T-helper 2 cell treated with Interferon-gamma antibody and Interleukin-4, amounts not matched to agents 100 ng/mL and 5 ng/mL, for 36 hours (primary cell): ENCODE results near the gene PARL. TPM values are rescaled to one million over a fixed set of nuclear protein-coding genes. Genes with fewer than 3 reads are reported as not detected.

Experiments
- intact Hi-C: fragments of 100-400 bp; cut with micrococcal nuclease; formaldehyde crosslinking; loops from one replicate; pipeline ENCODE4 v1.15.1; 2023
- total RNA-seq: library from RNA; stranded (reverse); gene quantifications from 2 replicates; pipeline ENCODE4 v1.2.3, GENCODE V29; 2022

The PARL gene
- total RNA-seq, 1 donor from 2014 or later, result 53.2 TPM

DNA sequence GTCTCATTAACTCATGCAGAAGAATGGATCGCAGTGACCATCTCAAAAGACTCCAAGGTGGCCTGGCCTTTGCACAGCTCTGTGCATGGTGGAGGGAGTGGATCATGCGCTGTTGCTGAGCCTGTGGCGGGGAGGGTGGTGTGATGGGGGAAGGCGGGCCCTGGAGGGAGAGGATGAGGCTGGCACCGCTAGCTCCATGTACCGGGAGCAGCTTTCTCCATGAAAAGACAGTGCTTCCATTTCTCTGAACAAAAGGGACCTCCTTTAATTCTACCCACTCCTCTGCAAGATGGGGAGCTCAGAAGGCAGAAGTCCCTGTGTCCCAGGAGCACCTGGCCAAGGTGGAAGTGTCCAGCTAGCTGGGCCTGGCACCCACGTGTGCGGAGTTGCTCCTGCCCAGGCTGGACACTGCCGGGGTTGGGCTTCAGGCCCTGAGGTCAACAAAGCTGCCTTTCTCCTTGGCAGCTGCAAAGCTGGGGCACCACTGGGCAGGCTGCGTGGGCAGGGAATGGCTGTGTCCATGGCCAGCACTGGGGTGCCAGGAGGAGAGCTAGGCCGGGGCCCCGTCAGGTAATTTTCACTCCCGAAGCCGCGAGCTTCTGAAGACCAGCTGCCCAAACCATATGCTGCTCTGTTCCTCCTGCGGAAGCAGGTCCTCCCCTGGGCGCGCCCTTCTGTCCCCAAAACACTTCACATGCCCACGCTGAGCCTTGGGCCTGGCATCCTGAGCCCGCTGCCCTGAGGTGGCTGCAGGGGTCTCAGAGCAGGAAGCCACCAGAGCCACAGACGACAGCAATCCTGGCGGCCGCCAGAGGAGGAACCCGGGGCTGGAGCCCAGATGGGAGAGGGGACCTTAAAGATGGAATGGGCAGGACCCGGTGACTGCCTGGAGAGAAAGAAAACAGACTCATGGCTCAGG is 65.7 kb downstream of the PARL start:
- intact Hi-C loops, result no loop called here

DNA sequence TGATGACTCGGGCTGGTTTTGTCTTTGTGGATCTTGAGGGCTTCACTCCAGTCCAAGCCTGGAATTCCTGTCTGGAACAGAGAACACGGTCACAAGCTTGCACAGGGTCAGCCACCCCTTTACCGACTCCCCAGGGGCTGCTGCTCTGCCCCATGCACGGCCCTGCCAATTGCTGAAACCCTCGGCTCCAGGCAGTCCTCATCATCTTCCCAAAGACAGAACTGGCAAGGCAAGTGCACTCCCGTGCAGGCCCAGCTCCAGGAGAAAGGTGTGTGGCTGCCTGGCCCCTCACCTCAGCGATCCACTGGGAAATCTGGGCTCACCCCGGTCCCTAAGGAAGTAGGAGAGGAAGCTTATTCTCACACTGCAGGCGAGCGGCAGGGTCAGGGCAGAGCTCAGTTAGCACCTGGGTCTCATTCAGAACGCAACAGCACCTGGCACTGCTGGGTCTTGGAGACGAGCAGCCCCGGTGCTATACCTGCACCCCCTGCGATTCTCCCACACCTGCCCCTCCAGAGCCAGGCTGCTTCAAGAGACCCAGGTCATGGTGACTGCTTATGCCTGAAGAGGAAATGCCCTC is 66.5 kb downstream of the PARL start:
- intact Hi-C loops, result no loop called here

DNA sequence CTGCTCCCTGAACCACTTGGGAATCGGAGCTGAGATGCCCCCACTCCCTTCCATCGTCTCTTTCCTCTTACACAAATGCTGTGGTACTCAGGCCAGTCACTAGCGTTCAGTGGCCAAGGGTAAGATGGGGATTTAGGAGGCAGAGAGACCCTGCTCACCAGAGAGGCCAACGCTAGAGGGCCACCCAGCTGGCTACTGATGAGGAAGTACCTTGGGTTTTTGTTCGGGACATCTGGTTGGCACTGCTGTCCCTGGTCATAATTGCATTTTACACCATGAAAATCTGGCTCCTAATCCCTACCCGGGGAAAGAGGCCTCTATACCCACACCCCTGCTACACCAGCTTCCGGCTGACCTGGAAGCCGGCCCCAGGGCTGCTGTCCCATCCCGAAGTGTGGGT is 67.0 kb downstream of the PARL start:
- intact Hi-C loops, result no loop called here

DNA sequence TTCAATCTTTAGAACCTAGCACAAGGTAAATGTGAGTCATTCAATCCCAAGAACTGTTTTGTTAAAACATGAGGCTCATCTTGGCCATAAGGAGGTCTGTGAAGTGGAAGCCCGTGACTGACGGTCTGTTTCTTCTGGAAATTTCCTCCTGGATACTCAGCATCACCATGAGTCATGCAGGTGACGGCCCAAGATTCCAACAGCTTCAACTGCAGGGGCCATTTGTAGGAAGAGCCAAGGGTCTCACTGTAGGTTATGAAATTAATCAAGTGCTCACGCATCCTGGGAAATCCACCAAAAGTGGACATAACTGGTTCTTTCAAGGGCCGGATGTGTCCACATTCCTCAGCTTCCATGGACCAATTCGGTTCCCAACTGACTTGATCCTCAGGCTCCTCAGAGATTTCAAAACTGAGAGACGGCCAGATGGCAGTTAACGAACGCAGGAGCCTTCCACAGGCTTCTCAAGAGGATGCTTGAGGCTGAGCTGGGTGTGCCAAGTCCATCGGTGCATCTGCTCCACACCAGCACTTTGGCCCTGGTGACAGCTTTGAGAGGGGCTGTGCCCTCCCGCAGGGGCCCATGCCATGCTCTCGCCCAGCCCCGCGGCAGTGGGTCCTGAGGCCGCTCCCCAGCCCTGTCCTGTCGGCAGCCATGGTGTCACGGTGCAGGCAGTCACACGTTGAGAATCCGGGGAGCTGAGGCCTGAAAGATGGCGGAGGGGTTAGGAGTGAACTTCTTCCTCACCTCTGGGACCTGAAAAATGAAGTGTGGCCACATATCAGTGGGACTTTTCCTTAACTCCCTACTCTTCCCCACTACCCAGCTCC is 67.8 kb downstream of the PARL start:
- intact Hi-C loops, result no loop called here

DNA sequence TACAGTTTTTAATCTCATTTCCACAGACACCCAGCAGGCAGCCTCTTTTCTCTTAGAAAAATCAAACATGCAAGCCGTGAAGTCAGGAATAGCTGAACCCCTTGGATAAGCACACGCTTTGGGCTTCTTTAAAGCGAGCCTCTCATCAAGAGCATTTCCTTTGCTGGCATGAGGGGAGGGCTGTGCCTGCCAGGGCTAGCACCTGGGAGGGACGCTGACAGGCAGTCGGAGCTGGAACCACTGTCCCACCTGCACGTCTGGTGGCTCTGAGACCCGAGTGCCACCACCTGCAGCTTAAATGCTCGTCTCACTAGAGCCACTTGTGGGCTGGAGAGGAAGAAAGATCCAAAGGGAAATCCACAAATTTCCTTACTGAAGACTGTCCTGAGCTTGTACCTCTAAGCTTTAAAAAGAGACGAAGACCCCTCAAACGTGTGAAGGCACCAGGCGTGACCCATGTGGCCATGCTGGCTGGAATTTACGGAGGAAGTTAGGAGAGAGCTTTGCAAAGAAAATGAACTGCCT is 68.7 kb downstream of the PARL start:
- intact Hi-C loops, result no loop called here

DNA sequence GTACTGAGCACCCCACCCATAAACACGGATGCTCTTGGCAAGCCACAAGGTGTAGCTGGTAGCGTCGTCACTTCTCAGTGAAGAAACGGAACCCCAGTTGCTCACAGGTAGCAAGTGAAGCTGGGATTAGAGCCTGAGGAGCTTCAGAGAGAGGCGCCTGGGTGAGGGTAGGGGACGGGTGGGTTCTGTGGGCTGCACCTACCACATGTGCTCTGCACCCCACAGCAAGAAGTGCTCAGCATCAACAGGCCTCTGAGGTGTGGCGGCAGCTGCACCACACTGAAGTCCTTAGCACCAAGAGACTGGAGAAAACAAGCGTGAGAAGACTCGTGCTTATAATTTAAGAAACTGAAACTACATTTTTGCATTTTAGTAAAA is 69.1 kb downstream of the PARL start:
- intact Hi-C loops, result no loop called here

DNA sequence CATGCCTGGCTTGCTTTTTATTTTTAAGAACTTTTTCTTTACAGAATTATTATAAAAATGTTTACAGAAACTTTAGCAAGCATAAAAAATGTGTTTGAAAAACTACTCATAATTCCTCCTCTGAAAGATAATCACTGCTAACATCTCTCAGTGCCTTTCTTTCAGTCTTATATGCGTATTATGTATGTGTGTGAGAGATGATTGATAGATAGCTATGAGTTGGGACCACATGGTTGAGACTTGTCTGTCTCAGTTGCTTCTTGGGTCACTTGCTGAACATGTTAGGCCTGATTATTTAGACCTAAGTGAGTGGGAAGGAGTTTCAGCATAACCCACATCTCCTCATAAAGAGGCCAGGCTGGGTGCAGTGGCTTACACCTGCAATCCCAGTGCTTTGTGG is 70.4 kb downstream of the PARL start:
- intact Hi-C loops, result no loop called here

DNA sequence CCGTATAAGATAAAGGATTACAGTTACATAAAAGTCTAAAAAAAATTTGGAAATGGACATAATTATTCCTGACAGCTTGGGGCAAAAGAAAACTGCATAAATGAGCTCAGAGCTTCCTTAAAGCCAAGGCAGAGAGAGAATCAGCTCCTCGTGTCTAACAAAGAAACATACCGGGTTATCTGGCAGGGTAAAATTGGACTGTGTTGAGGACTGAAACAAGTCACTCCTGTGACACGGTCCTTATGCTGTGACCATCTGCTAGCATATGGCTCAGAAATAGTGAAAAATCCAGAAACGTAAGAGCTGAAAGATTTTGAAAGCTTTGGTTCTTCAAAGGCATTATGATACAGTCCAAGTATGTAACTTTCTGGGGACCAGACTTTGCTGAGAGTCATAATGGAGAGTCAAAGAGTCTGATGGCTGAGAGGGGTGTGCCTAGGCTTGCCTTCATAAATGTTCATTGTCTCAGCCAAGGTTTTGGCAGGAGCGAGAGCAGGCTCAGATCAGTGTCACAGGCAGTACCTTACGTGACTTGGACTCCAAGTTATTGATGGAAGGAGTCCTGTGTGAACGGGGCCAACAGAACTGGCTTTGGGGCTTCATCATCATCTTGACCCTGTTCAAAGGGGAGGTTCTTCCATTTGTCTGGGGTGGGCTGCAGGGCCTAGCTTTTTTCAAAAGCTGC is 71.8 kb downstream of the PARL start:
- intact Hi-C loops, result no loop called here

DNA sequence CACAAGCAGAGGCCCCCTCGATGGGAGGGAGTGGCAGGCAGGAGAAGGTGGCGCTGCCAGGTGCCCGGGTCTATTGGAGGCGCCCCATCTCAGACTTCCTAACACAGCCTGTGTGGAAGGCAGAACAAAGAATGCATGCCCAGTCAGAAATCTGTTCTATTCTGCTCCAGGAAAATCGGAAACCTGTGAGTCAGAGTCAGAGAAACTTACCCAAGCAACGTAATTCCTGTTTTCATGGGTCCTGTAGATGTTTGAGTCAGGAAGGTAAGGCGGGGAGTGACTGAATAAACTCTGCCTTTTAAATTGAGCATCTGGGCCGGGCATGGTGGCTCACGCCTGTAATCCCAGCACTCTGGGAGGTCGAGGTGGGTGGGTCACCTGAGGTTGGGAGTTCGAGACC is 73.0 kb downstream of the PARL start:
- intact Hi-C loops, result no loop called here

DNA sequence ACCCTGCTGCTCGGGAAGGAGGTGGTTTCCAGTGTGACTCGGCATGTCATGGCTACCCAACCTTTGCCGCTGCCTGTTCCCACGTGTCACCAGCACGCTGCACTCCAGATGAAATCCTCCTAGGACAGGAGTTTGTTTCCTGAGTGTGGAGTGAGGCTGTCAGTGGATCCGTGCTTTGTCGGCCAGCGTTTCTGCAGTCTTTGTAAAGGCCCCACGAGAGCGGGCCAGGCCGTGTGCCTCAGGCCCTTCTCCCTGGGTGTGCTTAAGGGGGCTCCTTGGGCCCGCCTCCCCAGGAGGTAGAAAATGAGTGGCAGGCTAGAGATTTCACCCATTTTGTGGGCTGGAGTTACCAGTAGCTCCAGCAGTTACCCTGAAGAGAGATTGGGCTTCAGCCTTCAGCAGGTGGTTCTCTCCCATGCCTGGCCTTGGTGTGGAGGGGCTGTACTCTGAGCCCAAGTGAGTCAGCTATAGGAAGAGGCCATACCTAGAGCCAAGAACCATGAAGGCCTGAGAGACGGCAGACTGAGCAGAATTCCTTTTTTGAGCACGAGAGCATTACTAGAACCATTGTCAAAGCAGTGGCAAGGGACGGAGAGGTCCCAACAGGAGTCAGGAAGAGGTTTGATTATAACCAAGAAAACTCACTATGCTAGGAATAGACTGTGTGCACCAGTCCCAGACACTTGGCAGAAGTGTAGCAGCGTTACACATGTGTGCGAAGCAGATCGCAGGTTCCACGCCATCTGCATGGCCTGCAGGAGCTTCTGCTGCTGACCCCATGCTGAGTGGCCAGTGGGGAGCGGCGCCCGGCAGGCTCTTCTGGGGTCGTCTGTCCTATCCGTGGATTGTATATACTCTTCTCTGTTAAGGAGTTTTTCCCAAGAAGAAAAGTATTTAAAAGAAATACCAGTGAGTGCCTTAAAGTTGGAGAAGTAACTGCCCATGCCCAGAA is 73.8 kb downstream of the PARL start:
- intact Hi-C loops, result no loop called here

DNA sequence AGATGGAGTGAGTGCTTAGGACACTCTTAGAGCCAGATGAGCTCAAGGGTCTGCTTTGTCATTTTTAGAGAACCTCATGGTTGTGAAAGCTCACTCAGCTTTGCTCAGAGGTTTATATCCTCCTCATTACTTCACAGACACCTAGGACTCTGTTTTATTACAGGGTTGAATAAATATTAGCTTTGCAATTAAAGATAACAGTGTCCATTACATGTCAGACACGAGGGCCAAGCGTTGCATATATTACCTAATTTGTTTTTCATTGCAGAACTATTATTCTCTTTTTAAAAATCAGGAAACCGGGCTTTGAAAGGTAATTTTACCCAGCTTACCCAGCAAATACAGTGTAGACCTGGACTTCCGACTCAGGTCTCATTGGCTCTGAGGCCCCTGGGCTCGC is 75.4 kb downstream of the PARL start:
- intact Hi-C loops, result no loop called here

DNA sequence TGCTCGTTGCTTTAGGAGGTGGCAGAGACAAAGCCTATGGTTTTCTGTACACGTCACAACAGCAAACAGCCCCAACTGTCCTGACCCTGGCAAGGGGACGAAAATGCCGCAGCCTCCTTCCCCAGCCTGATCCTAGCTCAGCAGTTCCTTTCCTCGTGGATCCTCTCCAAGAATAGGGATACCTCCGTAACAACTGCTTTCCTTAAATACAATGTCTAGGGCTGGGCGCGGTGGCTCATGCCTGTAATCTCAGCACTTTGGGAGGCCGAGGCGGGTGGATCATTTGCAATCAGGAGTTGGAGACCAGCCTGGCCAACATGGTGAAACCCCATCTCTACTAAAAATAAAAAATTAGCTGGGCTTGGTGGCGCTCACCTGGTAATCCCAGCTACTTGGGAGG is 76.3 kb downstream of the PARL start:
- intact Hi-C loops, result no loop called here

DNA sequence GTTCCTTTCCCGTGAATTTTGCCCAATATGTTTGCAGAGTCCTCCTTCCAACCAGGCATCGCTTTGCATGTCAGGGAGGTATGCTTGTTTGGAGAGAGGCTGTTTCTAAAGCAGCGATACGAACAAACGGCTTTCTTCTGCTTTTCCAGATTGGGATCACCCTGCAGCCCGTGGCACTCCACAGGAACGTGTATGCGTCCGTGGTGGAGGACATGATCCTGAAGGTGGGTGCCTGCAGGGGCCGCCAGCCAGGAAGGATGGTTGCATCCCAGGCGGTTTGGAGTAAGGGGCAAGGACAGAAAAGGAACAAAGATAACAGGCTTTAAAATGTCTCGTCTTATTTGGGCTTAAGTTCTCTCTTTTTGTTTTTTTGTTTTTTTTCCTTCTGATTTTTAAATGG is 76.8 kb downstream of the PARL start:
- intact Hi-C loops, result no loop called here

DNA sequence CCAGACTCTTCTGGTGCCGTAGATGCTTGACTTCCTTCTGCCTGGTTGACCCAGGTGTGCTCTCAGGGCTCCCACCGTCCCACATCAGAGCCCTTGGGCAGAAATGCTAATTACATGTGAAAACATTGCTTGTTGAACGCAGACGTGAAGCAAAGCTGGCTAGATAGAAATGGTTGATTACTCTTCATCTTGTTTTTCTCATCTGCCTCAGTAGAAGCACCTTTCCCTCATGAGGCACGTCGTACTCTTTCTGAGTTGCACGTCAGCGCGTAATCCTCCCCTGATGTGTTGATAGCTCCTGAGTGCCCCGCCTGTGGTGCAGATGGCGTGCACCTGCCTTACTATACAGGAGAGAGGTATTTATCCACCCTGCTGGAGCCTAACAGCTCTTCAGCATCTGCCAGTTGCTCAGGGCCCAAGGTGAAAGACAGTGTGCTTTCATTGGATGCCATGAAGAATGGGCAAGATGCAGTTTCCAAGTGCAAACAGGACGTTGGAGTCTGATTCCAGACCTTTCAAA is 77.4 kb downstream of the PARL start:
- intact Hi-C loops, result no loop called here

DNA sequence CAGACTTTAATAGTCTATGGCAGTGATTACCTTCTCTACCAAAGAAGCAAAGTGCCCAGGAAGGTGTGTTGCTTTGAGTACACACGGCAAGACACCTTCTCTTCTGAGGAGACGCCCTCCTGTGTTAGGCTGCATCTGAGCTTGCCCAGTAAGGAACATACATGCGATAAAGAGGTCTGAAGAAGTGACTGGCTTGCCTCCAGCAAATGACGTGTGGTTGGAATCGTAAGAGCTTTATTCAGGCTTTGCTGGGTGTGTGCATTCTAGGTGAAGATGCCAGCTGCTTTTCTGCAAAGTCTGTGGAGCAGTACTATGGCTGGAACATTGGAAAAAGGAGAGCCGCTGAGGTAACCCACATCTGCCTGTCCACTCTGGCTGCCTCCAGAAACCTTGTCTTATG is 81.7 kb downstream of the PARL start:
- intact Hi-C loops, result no loop called here

DNA sequence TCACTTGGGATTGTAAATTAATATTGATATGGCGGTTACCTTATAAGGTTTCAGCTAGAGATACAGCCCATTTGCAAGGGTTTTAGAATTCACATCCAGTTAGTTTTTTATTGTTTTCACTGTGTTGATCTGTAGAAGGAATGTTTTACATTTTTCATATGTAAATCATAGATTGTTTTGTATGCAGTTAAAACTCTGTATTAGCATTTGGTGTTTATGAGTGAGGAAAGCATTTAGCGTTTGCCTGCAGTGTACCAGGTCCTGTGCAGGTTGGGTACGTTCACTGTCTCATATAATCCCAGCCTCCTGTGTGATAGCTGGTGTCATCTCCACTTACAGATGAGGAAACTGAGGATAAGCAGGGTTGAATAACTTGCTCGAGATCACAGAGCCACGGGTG is 83.1 kb downstream of the PARL start:
- intact Hi-C loops, result no loop called here

DNA sequence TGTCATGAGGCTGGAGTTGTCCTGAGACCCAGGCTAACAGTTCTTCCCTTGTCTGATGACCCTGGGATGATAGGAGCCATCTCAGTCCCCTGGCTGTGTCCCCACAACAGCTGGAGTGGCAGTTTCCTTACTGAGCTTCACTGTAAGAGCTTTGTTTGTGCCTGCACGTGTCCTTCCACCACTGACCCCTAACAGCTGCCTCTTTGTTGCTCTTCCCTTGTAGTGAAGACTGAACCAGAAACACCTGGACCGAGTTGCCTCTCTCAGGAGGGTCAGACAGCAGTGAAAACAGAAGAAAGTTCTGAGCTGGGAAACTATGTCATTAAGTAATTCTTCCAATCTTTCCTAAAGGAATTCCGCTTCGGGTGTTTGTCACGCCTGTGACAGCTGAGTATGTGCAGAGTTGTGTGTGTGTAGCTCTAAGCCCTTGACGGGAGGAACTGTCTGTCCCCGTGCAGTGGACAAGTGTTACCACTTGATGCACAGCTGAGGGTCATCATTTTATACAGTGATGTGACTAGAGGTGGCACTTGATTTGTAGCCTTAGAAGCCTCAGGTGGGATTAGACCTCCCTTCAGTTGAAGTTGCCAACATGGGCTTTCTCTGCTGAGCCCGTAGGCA is 84.3 kb downstream of the PARL start:
- intact Hi-C loops, result no loop called here

DNA sequence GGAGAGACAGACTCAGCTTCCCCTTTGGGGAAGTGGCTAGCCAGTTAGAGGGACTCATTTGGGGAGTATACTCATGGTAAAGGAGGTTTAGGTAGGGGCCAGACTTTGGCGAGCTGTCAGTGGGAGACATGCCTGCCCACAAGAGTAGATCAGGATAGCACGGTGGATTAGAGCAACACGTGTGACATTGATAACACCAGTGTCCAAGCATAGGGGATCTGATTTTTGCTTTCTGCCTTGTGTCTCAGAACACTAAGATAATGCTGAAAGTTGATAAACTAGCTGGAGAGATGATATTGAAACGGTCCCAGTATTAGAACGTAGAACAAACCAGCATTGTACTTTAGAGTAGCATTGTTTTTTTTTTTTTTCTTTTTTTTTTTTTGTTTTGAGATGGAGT is 85.2 kb downstream of the PARL start:
- intact Hi-C loops, result no loop called here

DNA sequence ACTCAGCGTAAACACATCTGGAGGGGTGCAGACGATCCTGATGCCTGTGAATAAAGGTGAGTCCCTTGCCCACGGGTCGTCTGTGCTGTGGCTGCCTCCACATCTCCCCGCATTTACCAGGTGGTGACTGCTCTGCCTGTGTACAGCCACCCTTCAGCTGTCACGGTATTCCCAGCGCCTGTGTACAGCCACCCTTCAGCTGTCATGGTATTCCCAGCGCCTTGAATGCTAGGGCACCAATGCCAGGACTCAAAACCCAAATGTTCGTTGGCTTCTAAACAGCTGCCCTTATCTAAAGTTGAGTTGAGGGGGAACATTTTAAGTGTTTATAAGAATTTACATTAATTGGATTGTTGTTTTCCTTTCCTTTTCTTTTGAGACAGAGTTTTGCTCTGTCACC is 86.7 kb downstream of the PARL start:
- intact Hi-C loops, result no loop called here

DNA sequence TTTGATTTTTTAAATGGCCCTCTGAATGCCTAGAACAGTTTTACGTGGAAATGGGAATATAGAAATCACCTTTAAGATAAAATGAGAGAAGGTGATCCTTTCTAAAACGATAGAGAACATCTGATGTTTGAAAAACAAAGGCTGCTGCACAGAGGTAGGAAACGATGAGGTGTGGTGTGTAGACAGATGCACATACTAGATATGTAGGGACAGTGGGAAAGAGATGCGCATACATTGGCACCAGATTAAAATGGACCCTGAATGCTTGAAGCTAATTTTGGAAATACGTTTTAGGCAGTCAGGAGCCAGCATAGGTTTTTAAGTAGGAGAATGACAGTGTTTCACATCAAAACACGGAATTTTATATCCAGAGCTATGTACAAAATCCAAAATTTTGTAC is 88.3 kb downstream of the PARL start:
- intact Hi-C loops, result no loop called here
